ENCODE measurements around the gene WDSUB1.

WDSUB1 gene

GRCh38 chr2:159290289-159290907, 3.9 kb upstream of the WDSUB1 start:
- FAIRE-seq (peak; percentile 35), DNase-seq (ENCODE audit: insufficient read length, low spot score) (no peak)
- TF ChIP-seq TAF1 (IDR thresholded peaks at IDR 0.05; ENCODE audit: low read depth, low read length) (no peak), POLR2AphosphoS5 (IDR thresholded peaks at IDR 0.05; ENCODE audit: low read depth, low read length) (no peak), PAX5 (IDR thresholded peaks at IDR 0.05; ENCODE audit: insufficient read depth, low read length, severe bottlenecking) (no peak), POLR2A (IDR thresholded peaks at IDR 0.05; ENCODE audit: low read depth, low read length) (no peak), SPI1 (IDR thresholded peaks at IDR 0.05; ENCODE audit: low read depth, low read length) (no peak), POU2F2 (IDR thresholded peaks at IDR 0.05; ENCODE audit: low read depth, low read length) (no peak)

GRCh38 chr2:159287733-159288132, 1.2 kb upstream of the WDSUB1 start:
- FAIRE-seq (no peak), DNase-seq (ENCODE audit: insufficient read length, low spot score) (no peak)
- no peak for TF ChIP-seq POU2F2 (IDR thresholded peaks at IDR 0.05; ENCODE audit: low read depth, low read length)
- no peak for TF ChIP-seq TAF1 (IDR thresholded peaks at IDR 0.05; ENCODE audit: low read depth, low read length)
- no peak for TF ChIP-seq POLR2AphosphoS5 (IDR thresholded peaks at IDR 0.05; ENCODE audit: low read depth, low read length)
- TF ChIP-seq PAX5 (IDR thresholded peaks at IDR 0.05; ENCODE audit: insufficient read depth, low read length, severe bottlenecking): no peak
- TF ChIP-seq POLR2A (IDR thresholded peaks at IDR 0.05; ENCODE audit: low read depth, low read length): no peak
- TF ChIP-seq SPI1 (IDR thresholded peaks at IDR 0.05; ENCODE audit: low read depth, low read length): no peak

- FAIRE-seq: peak; percentile 90
- TF ChIP-seq POU2F2 (IDR thresholded peaks at IDR 0.05; ENCODE audit: low read depth, low read length): no peak
- TF ChIP-seq PAX5 (IDR thresholded peaks at IDR 0.05; ENCODE audit: insufficient read depth, low read length, severe bottlenecking): no peak
- TF ChIP-seq SPI1 (IDR thresholded peaks at IDR 0.05; ENCODE audit: low read depth, low read length): peak; percentile 61
- peak; percentile 45; the same call in 1 of the 2 replicates for TF ChIP-seq POLR2A (IDR thresholded peaks at IDR 0.05; ENCODE audit: low read depth, low read length)
- peak; percentile 51; the same call in 1 of the 2 replicates for TF ChIP-seq POLR2AphosphoS5 (IDR thresholded peaks at IDR 0.05; ENCODE audit: low read depth, low read length)
- peak; percentile 93 for DNase-seq (ENCODE audit: insufficient read length, low spot score)
Measured at GRCh38 chr2:159286709-159287441, 372 bp upstream of the WDSUB1 start.

GRCh38 chr2:159285433-159285832, 1.1 kb downstream of the WDSUB1 start:
- no peak for TF ChIP-seq PAX5 (IDR thresholded peaks at IDR 0.05; ENCODE audit: insufficient read depth, low read length, severe bottlenecking)
- no peak for TF ChIP-seq POU2F2 (IDR thresholded peaks at IDR 0.05; ENCODE audit: low read depth, low read length)
- TF ChIP-seq POLR2A (IDR thresholded peaks at IDR 0.05; ENCODE audit: low read depth, low read length): no peak
- TF ChIP-seq POLR2AphosphoS5 (IDR thresholded peaks at IDR 0.05; ENCODE audit: low read depth, low read length): no peak
- TF ChIP-seq SPI1 (IDR thresholded peaks at IDR 0.05; ENCODE audit: low read depth, low read length): no peak
- TF ChIP-seq TAF1 (IDR thresholded peaks at IDR 0.05; ENCODE audit: low read depth, low read length): no peak
- DNase-seq (ENCODE audit: insufficient read length, low spot score) (no peak), FAIRE-seq (no peak)

GRCh38 chr2:159283529-159283928, 3.0 kb downstream of the WDSUB1 start:
- no peak for TF ChIP-seq POLR2AphosphoS5 (IDR thresholded peaks at IDR 0.05; ENCODE audit: low read depth, low read length)
- TF ChIP-seq POLR2A (IDR thresholded peaks at IDR 0.05; ENCODE audit: low read depth, low read length): no peak
- no peak for TF ChIP-seq POU2F2 (IDR thresholded peaks at IDR 0.05; ENCODE audit: low read depth, low read length)
- no peak for TF ChIP-seq TAF1 (IDR thresholded peaks at IDR 0.05; ENCODE audit: low read depth, low read length)
- no peak for TF ChIP-seq PAX5 (IDR thresholded peaks at IDR 0.05; ENCODE audit: insufficient read depth, low read length, severe bottlenecking)
- no peak for TF ChIP-seq SPI1 (IDR thresholded peaks at IDR 0.05; ENCODE audit: low read depth, low read length)
- FAIRE-seq: no peak
- no peak for DNase-seq (ENCODE audit: insufficient read length, low spot score)

- TF ChIP-seq PAX5 (IDR thresholded peaks at IDR 0.05; ENCODE audit: insufficient read depth, low read length, severe bottlenecking) (no peak), TAF1 (IDR thresholded peaks at IDR 0.05; ENCODE audit: low read depth, low read length) (no peak), SPI1 (IDR thresholded peaks at IDR 0.05; ENCODE audit: low read depth, low read length) (no peak), POLR2A (IDR thresholded peaks at IDR 0.05; ENCODE audit: low read depth, low read length) (no peak), POLR2AphosphoS5 (IDR thresholded peaks at IDR 0.05; ENCODE audit: low read depth, low read length) (no peak), POU2F2 (IDR thresholded peaks at IDR 0.05; ENCODE audit: low read depth, low read length) (no peak)
- DNase-seq (ENCODE audit: insufficient read length, low spot score): no peak
- no peak for FAIRE-seq
Measured at GRCh38 chr2:159281002-159281401, 5.5 kb downstream of the WDSUB1 start.

- no peak for TF ChIP-seq SPI1 (IDR thresholded peaks at IDR 0.05; ENCODE audit: low read depth, low read length)
- TF ChIP-seq POLR2AphosphoS5 (IDR thresholded peaks at IDR 0.05; ENCODE audit: low read depth, low read length): no peak
- TF ChIP-seq POLR2A (IDR thresholded peaks at IDR 0.05; ENCODE audit: low read depth, low read length): no peak
- TF ChIP-seq POU2F2 (IDR thresholded peaks at IDR 0.05; ENCODE audit: low read depth, low read length): no peak
- no peak for TF ChIP-seq PAX5 (IDR thresholded peaks at IDR 0.05; ENCODE audit: insufficient read depth, low read length, severe bottlenecking)
- no peak for TF ChIP-seq TAF1 (IDR thresholded peaks at IDR 0.05; ENCODE audit: low read depth, low read length)
- no peak for FAIRE-seq
- DNase-seq (ENCODE audit: insufficient read length, low spot score): no peak
Measured at GRCh38 chr2:159279700-159280099, 6.8 kb downstream of the WDSUB1 start.

GRCh38 chr2:159275111-159275510, 11.4 kb downstream of the WDSUB1 start:
- FAIRE-seq (no peak), DNase-seq (ENCODE audit: insufficient read length, low spot score) (no peak)
- TF ChIP-seq TAF1 (IDR thresholded peaks at IDR 0.05; ENCODE audit: low read depth, low read length) (no peak), POLR2A (IDR thresholded peaks at IDR 0.05; ENCODE audit: low read depth, low read length) (no peak), SPI1 (IDR thresholded peaks at IDR 0.05; ENCODE audit: low read depth, low read length) (no peak), PAX5 (IDR thresholded peaks at IDR 0.05; ENCODE audit: insufficient read depth, low read length, severe bottlenecking) (no peak), POLR2AphosphoS5 (IDR thresholded peaks at IDR 0.05; ENCODE audit: low read depth, low read length) (no peak), POU2F2 (IDR thresholded peaks at IDR 0.05; ENCODE audit: low read depth, low read length) (no peak)

GRCh38 chr2:159272156-159272555, 14.3 kb downstream of the WDSUB1 start:
- TF ChIP-seq TAF1 (IDR thresholded peaks at IDR 0.05; ENCODE audit: low read depth, low read length) (no peak), SPI1 (IDR thresholded peaks at IDR 0.05; ENCODE audit: low read depth, low read length) (no peak), POLR2A (IDR thresholded peaks at IDR 0.05; ENCODE audit: low read depth, low read length) (no peak), PAX5 (IDR thresholded peaks at IDR 0.05; ENCODE audit: insufficient read depth, low read length, severe bottlenecking) (no peak), POLR2AphosphoS5 (IDR thresholded peaks at IDR 0.05; ENCODE audit: low read depth, low read length) (no peak)
- DNase-seq (ENCODE audit: insufficient read length, low spot score) (no peak), FAIRE-seq (no peak)
